COR-L47 (cell line): Measurements from ENCODE around the gene TRIM37.
"Not testable (repeated sequence)": the region's sequence is repeated elsewhere in the genome, so short reads cannot be mapped to it uniquely, and the experiment has no call there.

Experiments used
- DNase-seq: peaks from one replicate; lab custom pipeline; 2025; lab: John Stamatoyannopoulos, UW

The TRIM37 gene

DNA sequence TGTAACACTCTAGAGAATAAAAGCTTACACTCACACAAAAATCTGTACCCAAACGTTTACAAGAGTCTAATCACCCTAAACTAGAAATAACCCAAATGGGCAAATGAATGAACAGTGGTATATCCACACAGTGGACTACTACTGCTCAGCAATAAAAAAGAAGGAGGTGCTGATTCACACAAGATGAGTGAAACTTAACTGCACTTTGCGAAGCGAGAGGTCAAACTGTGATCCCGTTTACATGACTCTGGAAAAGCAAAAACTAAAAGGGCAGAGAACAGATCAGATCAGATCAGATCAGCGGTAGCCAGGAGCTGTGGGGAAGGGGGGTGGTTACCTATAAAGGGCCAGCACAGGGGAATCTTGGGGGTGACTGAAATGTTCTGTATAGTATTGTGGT, 113.4 kb downstream of the TRIM37 start:
- no peak for DNase-seq

GRCh38 chr17:58991718-58992331, 114.9 kb downstream of the TRIM37 start:
- no peak for DNase-seq

DNA sequence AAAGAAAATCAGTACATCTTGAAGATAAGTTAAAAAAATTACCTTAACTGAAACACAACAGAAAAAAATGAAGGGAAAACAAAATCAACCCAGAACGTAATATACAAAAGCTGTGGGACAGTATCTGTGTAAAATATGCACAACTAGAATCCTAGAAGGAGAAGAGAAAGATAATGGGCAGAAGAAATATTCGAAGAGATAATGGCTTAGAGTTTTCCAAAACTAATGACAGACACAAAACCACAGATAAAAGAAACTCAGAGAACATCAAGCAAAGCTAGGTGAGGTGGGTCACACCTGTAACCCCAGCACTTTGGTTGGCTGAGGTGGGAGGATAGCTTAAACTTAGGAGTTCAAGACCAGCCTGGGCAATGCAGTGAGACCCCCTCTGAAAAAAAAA, 117.1 kb downstream of the TRIM37 start:
- DNase-seq: no peak

- DNase-seq: no peak
Observed at GRCh38 chr17:58985971-58986370, 120.7 kb downstream of the TRIM37 start.

GRCh38 chr17:58985367-58985766, 121.3 kb downstream of the TRIM37 start:
- DNase-seq: no peak

GRCh38 chr17:58982626-58983025, 124.1 kb downstream of the TRIM37 start:
- DNase-seq: no peak

DNA sequence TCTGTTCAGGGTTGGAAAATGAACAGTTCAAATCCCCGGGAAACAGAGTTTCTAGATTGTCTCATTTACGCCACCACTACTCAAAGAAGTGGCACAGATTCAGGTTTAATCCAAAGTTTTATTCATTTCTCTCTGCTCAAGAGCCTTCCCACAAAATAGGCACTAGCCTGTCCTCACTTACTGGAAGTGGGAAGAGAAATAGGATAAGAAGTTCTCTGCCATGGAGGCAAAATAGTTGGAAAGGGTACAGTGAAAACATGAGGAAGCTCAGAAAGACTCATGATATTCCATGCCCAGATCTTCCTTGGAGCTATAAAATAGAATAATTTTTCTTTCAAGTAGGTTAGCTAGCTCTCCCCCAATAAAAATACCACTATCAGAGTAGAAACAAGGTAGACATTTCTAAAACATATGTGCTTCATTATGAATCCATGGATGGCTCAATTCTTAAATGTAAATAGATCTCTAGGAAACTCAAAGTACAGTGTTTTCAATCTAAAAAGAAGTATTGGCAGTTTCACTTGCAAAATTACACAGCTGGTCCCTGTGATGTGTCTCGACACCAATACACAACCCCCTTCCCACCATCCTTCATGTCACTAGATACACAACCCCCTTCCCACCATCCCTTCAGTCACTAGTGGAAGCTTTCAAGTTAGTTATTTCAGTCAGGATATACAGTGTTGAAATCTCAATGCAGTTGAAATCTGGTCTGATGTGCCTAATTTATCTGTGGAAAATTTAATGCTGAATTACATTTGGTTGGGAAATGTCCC, 125.8 kb downstream of the TRIM37 start:
- no peak for DNase-seq

DNA sequence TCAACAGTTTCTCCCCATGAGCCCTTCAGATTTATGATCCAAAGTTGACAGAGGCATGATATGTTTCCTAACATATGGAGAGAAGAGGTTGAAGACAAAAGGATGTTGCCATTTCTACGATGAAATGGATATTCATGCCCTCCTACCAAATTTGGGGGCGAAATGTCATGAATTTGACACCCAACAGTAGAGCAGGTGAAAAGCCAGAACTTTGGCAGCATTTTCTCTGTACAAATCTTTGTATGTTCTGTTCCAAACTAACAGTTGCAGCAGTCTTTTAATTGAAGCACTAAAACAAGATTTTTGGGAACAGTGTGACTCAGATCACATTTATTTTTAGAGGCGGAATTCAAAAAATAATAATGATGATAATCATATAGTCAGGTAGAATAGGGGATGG, 130.1 kb downstream of the TRIM37 start:
- DNase-seq: no peak

DNA sequence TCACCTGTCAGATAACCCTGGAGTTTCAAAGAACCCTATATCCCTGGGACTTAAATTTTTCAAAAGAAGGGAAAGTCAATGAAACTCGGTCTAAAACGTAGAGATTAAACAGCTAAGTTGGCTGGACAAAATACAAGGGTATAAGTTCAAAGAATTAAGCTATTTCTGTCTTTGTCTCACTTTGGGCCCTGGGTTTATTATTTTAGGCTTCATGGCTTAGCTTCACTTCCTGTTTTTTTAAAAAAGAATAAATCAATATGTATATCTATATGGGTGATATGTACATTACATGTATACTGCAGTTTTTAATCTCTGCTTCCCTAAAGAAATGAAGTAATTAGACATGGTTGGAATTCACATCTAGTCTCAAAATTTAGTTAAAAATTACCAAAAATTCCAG, 132.3 kb downstream of the TRIM37 start:
- no peak for DNase-seq

DNA sequence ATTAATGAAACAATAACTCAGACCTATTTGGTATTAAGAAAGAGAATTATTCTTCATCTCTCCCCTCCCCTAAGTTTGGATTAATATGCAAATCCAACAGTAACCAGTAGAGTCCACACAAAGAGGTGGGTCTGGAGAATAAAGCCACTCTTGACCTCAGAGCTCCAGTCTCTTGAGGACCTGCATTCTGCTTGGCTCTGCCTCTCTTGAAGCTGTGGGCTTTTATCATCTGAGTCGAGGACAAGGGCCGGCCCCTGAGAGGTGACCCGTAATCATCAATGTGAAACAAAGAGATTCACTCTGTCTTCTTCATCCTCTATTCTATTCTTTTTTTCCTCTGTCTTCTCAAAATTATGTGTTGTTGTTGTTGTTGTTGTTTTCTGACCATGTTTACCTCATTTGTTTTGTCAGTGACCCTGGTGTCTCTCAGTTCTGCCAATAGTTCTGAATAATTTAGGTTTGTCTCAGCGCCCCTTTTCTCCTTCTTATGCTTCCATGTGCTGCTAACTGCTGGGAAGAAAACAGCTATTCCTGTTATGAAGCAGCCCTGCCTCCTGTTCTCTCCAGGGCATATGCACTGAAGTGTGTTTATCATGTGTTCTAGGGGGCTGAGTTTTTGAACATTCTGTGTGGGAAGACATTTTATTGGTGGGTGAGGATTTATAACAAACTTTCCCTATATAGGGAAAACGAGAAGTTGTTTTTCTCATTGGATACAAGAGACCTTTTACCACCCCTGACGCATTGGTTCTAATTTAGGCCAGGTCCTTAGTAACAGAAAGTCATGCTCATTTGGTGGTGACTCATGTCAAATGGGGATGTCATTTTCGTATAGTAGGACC, 135.8 kb downstream of the TRIM37 start:
- DNase-seq: no peak

DNA sequence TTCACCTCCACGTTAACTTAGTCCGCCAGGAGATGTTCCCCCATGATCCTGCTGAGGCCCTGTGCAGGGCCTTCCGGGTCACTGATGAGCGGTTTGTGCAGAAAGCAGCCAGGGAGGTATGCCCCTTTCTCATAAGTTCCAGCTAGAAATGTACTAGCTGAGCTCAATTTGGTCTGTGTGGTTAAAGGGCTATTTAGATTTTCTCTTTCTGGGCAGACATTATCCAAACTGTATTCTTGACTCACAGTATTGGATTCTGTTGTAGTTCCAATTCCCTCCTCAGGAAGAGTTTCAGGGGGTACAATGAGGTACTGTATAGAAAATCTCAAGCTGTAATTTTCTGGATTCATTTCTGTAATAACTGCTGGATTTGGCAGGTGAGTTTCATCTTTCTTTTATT, 137.1 kb downstream of the TRIM37 start:
- DNase-seq: no peak

DNA sequence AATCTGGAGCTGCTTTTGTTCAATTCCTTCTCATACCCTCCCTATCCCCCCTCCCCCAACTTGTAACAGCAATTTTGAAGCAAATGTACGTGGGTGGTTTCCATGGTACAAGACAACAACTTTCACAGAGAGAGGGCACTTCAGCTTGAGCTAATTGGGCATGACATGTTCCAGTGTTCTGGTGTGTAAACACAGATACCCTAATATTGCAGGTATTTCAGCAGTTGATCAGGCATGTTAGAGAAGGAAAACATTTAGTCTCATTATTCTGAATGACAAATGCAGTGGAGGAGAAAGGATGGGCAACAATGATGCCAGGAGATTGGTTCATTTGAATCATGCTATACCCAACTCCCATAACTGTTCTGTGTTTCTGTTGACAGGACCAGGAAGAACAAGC, 137.5 kb downstream of the TRIM37 start:
- peak; percentile 54 for DNase-seq

DNA sequence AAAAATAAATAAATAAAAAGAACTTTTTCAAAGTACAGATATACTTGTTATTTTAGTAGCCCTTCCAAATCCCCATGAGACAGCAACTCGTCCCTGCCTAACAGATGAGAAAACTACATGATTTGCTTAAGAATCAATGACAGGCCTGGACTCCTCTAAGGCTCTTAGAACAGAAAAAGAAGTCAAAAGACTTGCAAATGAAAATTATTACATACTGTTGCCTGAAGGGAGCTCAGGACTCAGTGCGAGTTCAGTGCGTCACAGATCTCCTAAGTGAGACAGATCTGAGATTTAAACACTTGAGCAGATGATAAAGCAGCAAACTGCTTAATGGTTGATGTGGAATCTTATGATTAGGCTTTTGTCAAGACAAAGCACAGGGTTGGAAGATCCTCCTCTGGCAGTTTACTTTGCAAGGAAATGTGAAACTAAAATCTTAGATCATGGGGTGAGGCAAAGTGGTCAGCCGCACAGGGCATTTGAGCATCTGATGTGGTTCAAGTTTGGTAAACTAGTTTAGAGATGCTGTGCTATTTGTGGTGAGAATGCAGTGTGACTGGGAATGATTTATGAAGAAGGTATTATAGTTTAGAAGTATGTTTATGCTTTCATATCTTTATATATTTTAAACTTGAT, 138.1 kb downstream of the TRIM37 start:
- no peak for DNase-seq

DNA sequence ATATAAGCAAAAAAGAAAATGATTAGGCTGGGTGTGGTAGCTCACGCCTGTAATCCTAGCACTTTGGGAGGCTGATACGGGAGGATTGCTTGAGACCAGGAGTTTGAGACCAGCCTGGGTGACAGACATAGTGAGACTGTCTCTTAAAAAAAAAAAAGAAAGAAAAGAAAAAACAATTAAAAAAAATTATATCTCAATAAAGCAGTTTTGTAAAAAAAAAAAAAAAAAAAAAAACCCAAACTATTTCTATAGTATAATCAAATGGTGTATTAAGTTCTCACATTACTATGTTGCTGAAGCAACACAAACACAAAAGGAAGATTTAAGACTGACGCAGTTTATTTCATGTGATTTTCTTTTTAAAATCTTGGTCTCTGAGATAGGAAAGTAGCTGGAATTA, 140.5 kb downstream of the TRIM37 start:
- DNase-seq: no peak

DNA sequence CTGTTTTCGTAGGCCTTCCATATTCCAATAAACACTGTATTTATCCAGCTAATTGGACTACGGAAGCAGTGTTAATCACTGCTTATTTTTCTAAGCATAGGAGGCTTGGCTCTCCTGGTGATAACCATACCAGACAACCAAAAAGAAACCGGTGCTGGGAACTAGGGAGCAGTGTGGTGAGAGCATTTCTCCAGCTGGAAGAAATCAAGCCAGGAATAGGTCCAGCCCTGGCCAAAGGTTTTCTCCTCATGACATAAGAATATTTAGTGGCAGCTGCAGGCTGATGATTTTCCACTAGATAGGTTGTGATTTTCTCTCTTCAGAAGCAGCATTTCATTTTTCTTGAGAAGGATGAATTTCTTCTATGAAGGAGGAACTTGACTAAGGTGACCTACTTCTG, 141.5 kb downstream of the TRIM37 start:
- DNase-seq: no peak

DNA sequence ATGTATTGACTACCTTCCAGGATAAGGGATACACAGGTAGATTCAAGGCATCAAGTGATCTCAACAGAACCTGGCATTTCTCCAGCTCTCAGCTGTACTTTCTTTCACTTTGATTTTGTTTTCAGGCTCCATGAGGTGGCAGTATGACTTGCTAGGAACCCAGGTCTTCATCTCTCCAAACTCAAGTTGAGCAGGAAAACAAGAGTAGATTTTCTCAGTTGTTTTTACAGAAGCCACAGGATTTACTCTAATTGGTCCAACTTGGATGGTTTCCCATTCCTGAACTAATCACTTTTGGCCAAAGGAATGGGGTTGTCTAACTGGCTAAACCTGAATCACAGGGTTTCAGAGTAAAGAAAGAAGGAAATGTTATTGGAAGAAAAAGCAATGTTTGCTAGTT, 146.6 kb downstream of the TRIM37 start:
- peak; percentile 68 for DNase-seq

- DNase-seq: not testable (repeated sequence)
Observed at GRCh38 chr17:58957725-58958073, 149.0 kb downstream of the TRIM37 start.

DNA sequence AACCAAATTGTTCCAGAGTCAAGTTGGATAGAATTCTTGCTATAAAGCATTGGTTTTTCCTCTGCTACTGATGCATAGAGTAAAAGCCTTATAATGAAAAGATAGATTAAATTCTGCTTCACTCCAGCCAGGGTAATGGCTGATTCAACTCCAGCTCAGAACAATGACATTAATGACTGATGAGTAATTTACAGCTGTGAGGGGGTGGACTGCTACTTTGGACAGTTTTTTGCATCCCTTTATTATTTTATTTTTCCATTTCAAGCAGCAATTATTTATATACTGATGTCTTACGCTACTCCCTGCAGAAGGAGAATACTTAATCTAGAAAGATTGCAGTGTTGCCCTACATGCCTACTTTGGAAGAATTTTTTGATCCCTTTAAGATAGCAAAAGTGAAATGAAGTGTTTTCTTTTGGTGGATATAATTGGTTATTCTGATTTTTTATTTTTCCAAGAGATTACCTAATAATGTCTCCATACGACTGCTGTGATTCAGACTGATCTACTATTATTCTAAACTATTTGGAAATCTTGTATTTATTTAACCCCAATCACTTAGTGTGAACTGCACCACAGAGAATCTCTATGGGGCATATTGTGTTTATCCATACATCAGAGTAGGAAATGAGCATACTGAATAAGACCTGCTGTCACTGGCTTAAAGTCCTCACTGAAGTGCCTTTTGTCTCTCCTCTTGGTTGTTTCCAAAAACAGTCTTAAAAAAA, 149.5 kb downstream of the TRIM37 start:
- DNase-seq: no peak

- DNase-seq: not testable (repeated sequence)
Observed at GRCh38 chr17:58954358-58954757, 152.3 kb downstream of the TRIM37 start.

DNA sequence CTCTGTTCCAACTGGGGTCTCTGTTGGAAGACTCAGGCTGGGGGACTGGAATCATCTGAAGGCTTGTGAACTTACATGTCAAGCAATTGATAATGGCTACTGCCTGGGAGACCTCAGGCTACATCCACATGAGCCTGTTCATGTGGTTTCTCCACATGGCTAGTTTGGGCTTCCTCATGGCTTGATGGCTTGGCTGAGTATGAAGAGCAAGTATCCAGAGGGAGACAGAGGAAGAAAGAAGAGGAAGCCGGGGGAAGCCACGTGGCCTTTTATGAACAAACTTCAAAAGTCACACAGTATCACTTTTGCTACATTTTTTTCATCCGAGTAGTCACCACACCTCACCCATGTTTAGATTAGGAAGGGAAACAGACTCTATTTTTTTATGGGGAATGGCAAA, 158.9 kb downstream of the TRIM37 start:
- DNase-seq: no peak

DNA sequence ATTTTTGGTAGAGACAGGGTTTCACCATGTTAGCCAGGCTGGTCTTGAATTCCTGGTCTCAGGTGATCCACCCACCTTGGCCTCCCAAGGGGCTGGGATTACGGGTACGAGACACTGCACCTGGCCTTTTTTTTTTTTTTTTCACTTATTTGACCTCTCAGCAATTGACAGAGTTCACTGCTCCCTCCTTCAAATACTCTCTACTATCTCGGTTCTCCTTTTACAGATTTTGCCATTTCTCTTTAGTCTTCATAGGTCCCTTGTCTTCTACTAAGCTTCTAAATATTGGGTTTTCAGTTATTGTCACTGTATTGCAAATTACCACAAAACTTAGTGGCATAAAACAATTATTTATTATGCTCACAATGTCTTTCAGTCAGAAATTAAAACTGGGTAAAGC, 159.3 kb downstream of the TRIM37 start:
- DNase-seq: no peak

GRCh38 chr17:58944166-58944565, 162.5 kb downstream of the TRIM37 start:
- no peak for DNase-seq
